Activated CD4-positive, alpha-beta memory T cell treated with anti-CD3 and anti-CD28 coated beads, Interleukin-2, amount 10 ng/mL, durations not matched to agents 7 days and 5 days (primary cell): ENCODE results near the gene TPM1. TPM values are rescaled to one million over a fixed set of nuclear protein-coding genes. Genes with fewer than 3 reads are reported as not detected.
A peak's percentile ranks its signal among the peaks of the same experiment; 100 is the strongest.
"Not testable (repeated sequence)": the region's sequence is repeated elsewhere in the genome, so short reads cannot be mapped to it uniquely, and the experiment has no call there.

Source experiments
- CTCF ChIA-PET: fragments of 350-600 bp; sonication (Branson Sonifier 250); formaldehyde crosslinking; loops from one replicate; lab custom pipeline; 2021; ENCODE audit warnings: antibody characterized with exemption, inconsistent platforms; lab: Charles Lee
- POLR2A ChIA-PET: fragments of 350-600 bp; sonication (Branson Sonifier 250); formaldehyde crosslinking; loops from one replicate; lab custom pipeline; 2021; ENCODE audit warnings: antibody characterized with exemption; lab: Charles Lee
- DNase-seq: peaks from one replicate; pipeline ENCODE4 v3.0.0-alpha.2; 2020
- H3K27ac Mint-ChIP-seq: one replicate; pipeline ENCODE4 v1.8.0; 2021; ENCODE audit warnings: mild to moderate bottlenecking, mixed read lengths
- H3K27me3 Mint-ChIP-seq: one replicate; pipeline ENCODE4 v1.8.0; 2021; ENCODE audit warnings: mixed read lengths
- H3K36me3 Mint-ChIP-seq: one replicate; pipeline ENCODE4 v1.8.0; 2021; ENCODE audit warnings: low read depth, mixed read lengths
- H3K4me1 Mint-ChIP-seq: one replicate; pipeline ENCODE4 v1.8.0; 2021; ENCODE audit warnings: mixed read lengths
- H3K4me3 Mint-ChIP-seq: one replicate; pipeline ENCODE4 v1.8.0; 2021; ENCODE audit warnings: mild to moderate bottlenecking, mixed read lengths
- H3K9me3 Mint-ChIP-seq: one replicate; pipeline ENCODE4 v1.8.0; 2021; ENCODE audit warnings: mixed read lengths
- total RNA-seq, 2 experiments: library from RNA; stranded (reverse); gene quantifications; one replicate each; pipeline ENCODE4 v1.2.3, GENCODE V29; 2021

Gene TPM1
- total RNA-seq, 2 experiments from 2014 or later: 4.8 to 6.2 TPM

DNA sequence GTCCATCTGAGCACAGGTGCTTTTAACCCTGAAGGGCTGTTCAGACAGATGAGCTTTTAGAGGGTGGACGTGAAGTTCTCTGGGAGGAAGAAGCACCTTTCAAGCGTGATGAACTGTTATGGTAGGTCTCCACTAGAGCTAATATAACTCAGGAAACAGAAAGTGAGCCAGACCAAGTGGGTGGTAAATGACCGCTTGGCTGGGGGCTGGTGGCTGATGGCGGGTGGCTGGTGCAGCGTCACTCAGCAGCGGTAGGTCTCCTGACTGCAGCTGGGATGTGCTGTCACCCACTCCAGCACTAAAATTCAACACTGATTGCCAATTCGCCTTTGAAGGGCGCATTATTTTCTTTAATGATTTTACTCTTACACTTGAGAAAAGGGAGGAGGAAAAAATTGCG, 47.9 kb downstream of the TPM1 start:
- CTCF ChIA-PET: interaction anchor here (9.9 kb wide), 1 partner anchor 42 kb away, joined by 75 read pairs; no protein-coding TSS in a partner anchor
- no peaks in the 10 kb centered on the region for H3K9me3 Mint-ChIP-seq
- peaks cover 3% of the 10 kb centered on the region for H3K27me3 Mint-ChIP-seq
- H3K4me1 Mint-ChIP-seq: no peaks in the 10 kb centered on the region
- no peak overlapping the region for H3K27ac Mint-ChIP-seq
- POLR2A ChIA-PET: no interaction called here
- DNase-seq: no peak
- H3K4me3 Mint-ChIP-seq: no peak overlapping the region
- no peaks in the 10 kb centered on the region for H3K36me3 Mint-ChIP-seq

DNA sequence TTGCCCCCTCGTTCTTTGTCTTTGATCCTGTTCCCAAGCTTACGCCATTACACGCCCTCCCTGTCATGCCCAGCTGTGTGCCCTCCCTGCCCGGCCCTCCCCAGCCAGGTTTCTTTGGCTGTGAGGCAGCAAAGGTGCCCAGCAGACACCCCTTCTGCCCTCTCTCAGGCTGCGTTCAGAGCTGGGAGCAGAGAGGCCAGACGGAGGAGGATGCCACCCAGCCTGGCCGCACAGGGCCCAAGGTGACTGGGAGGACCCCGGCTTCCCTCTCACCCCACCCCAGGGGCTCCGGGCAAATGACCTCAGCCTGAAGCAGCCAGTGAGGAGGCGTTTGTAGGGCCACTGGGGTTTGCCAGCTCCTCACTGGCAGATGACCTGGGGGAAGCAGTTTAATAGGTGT, 48.3 kb downstream of the TPM1 start:
- Mint-ChIP-seq H3K36me3 (no peaks in the 10 kb centered on the region), H3K4me1 (peaks cover under 1% of the 10 kb centered on the region), H3K4me3 (no peak overlapping the region), H3K9me3 (no peaks in the 10 kb centered on the region), H3K27ac (no peak overlapping the region), H3K27me3 (peaks cover 3% of the 10 kb centered on the region)
- no peak for DNase-seq
- CTCF ChIA-PET: interaction anchor here (9.9 kb wide), 1 partner anchor 43 kb away, joined by 75 read pairs; no protein-coding TSS in a partner anchor
- POLR2A ChIA-PET: no interaction called here

DNA sequence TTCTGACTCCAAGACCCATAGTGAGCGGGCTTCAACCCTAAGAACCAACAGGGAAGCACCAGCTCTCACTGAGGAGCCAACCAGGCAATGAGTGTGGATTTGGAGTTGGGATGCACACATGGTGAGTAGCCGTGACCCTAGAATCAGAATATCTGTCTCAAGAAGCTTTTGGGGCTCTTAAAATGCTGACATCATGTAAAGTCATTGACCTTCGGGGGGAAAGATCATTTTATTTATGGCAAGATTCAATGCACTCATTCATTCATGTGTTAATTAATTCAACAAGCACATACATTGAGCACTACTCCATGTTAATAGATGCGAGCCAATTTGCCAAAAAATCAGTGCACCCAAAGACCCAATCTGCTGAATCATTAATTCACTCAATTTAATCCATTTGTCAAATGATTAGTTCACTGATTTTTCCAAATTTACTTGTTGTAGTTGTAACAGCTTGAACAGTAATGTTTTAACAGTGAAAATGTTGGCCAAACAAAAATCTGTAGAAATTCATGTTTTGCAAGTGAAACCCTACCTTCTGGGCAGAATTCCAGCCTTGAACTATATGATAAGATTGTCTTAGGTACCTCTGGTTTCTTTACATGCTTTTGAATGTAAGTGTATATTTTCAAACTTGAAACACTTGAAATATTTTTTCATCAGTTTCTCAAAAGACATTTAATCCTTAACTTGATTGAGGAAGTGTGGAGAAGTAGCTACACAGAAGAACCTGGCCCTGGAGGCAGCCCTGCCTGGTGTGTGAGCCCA, 49.3 kb downstream of the TPM1 start:
- CTCF ChIA-PET: interaction anchor here (9.9 kb wide), 1 partner anchor 44 kb away, joined by 75 read pairs; no protein-coding TSS in a partner anchor
- Mint-ChIP-seq H3K4me3 (no peak overlapping the region), H3K9me3 (no peaks in the 10 kb centered on the region), H3K27ac (no peak overlapping the region), H3K36me3 (no peaks in the 10 kb centered on the region), H3K4me1 (peaks cover 3% of the 10 kb centered on the region), H3K27me3 (peaks cover 3% of the 10 kb centered on the region)
- DNase-seq: no peak
- POLR2A ChIA-PET: no interaction called here

DNA sequence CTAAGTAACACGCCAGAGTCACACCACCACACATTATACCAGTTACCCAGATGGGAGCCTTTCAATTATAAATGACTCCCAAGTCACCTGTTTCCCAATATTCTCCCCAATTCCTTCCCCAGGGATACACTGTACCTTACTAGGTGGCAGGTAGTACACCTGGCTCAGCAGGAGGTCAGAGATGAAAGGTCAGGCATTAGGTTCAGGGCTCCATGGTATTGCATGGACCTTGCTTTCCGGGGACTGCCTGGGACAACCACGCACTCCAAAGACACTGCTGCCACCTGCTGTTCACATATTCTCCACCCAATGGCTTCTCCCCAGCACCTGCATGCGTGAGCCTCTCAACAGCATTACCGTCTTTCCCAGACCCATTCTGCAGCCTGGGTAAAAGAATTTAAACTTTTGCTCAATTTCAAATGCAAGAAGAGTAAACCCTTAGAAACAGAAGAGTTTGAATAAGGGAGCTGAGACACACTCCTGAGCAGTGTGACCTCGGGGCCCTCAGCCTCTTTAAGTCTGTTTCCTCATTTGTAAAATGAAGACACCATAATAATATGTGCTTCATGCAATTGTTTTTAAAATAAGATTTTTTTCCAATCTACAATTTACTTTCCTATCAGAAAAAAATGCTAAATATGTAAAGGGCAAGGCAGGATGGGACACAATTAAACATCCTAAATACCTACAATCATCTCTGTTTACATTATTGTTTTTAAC, 51.1 kb downstream of the TPM1 start:
- Mint-ChIP-seq H3K36me3 (no peaks in the 10 kb centered on the region), H3K4me3 (no peak overlapping the region), H3K9me3 (no peaks in the 10 kb centered on the region), H3K27me3 (peaks cover 3% of the 10 kb centered on the region), H3K4me1 (peaks cover 11% of the 10 kb centered on the region), H3K27ac (no peak overlapping the region)
- peak; percentile 77 for DNase-seq
- ChIA-PET CTCF (interaction anchor here (0.6 to 9.9 kb wide), 15 partner anchors 10 to 352 kb away, joined by 3 to 75 read pairs (median 3); no protein-coding TSS in a partner anchor), POLR2A (interaction anchor here (1.2 kb wide), 1 partner anchor 45 kb away, joined by 6 read pairs; no protein-coding TSS in a partner anchor)

DNA sequence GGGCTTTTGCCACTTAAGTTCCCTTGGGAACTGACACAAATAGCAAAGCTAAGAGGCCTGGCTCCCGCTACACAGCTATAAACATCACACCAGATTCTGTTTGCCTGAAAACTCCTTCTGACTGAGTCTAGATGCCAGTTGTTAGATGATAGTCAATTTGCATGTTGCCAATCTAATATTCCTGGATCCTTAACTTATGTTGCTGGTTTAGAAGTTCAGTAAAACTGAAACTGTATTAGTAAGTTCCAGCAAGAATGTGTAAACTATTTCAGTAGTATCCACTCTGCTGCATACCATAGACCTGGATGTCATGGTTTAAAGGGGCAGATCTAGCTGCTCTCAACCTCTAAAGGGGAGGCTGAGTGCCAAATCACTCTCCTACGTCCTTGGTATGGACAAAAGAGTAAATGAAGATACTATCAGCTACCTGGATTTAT, 52.0 kb downstream of the TPM1 start:
- POLR2A ChIA-PET: interaction anchor here (1.2 kb wide), 1 partner anchor 46 kb away, joined by 6 read pairs; no protein-coding TSS in a partner anchor

GRCh38 chr15:63096178-63096577, 53.6 kb downstream of the TPM1 start:
- POLR2A ChIA-PET: no interaction called here
- Mint-ChIP-seq H3K4me3 (no peak overlapping the region), H3K4me1 (peaks cover 11% of the 10 kb centered on the region), H3K36me3 (no peaks in the 10 kb centered on the region), H3K27me3 (peaks cover 6% of the 10 kb centered on the region), H3K27ac (no peak overlapping the region), H3K9me3 (no peaks in the 10 kb centered on the region)
- no peak for DNase-seq
- CTCF ChIA-PET: no interaction called here

More for the DNA sequence above, 52.0 kb downstream of the TPM1 start:
- Mint-ChIP-seq H3K9me3 (no peaks in the 10 kb centered on the region), H3K27ac (no peak overlapping the region), H3K4me3 (no peak overlapping the region), H3K27me3 (peaks cover 3% of the 10 kb centered on the region), H3K36me3 (no peaks in the 10 kb centered on the region), H3K4me1 (peaks cover 11% of the 10 kb centered on the region)
- CTCF ChIA-PET: interaction anchor here (0.6 to 9.9 kb wide), 15 partner anchors 10 to 352 kb away, joined by 3 to 75 read pairs (median 3); no protein-coding TSS in a partner anchor
- DNase-seq: no peak

- POLR2A ChIA-PET: not testable (repeated sequence)
These were observed 56.4 kb downstream of the TPM1 start for GRCh38 chr15:63098901-63099300.

DNA sequence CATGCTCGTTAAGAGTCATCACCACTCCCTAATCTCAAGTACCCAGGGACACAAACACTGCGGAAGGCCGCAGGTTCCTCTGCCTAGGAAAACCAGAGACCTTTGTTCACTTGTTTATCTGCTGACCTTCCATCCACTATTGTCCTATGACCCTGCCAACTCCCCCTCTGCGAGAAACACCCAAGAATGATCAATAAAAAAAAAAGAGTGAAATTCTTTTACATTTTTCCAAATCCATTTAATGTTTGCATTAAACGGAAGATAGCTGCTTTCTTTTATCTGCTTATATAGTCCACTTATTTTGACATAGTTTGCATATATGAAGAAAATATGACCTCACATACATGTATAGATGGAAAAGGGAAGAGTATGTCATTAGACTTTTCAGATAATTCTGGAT, 57.0 kb downstream of the TPM1 start:
- CTCF ChIA-PET, POLR2A ChIA-PET: not testable (repeated sequence)

More at GRCh38 chr15:63098901-63099300, 56.4 kb downstream of the TPM1 start:
- H3K27ac Mint-ChIP-seq, DNase-seq, H3K4me3 Mint-ChIP-seq, H3K27me3 Mint-ChIP-seq, H3K36me3 Mint-ChIP-seq, CTCF ChIA-PET, H3K9me3 Mint-ChIP-seq: not testable (repeated sequence)
- peaks cover 11% of the 10 kb centered on the region for H3K4me1 Mint-ChIP-seq

GRCh38 chr15:63103416-63103815, 60.9 kb downstream of the TPM1 start:
- H3K4me1 Mint-ChIP-seq: no peaks in the 10 kb centered on the region
- ChIA-PET CTCF (interaction anchor here (1.1 kb wide), 1 partner anchor 10 kb away, joined by 3 read pairs; no protein-coding TSS in a partner anchor), POLR2A (no interaction called here)
- no peaks in the 10 kb centered on the region for H3K36me3 Mint-ChIP-seq
- H3K4me3 Mint-ChIP-seq: no peak overlapping the region
- DNase-seq: no peak
- H3K27me3 Mint-ChIP-seq: peaks cover 13% of the 10 kb centered on the region
- H3K9me3 Mint-ChIP-seq: no peaks in the 10 kb centered on the region
- H3K27ac Mint-ChIP-seq: no peak overlapping the region

More for the DNA sequence above, 57.0 kb downstream of the TPM1 start:
- H3K9me3 Mint-ChIP-seq, H3K36me3 Mint-ChIP-seq, DNase-seq, H3K27ac Mint-ChIP-seq, H3K27me3 Mint-ChIP-seq, H3K4me3 Mint-ChIP-seq: not testable (repeated sequence)
- peaks cover 11% of the 10 kb centered on the region for H3K4me1 Mint-ChIP-seq

GRCh38 chr15:63104727-63105126, 62.2 kb downstream of the TPM1 start:
- no peak overlapping the region for H3K27ac Mint-ChIP-seq
- ChIA-PET POLR2A (no interaction called here), CTCF (interaction anchor here (1.5 kb wide), 1 partner anchor 10 kb away, joined by 3 read pairs; no protein-coding TSS in a partner anchor)

DNA sequence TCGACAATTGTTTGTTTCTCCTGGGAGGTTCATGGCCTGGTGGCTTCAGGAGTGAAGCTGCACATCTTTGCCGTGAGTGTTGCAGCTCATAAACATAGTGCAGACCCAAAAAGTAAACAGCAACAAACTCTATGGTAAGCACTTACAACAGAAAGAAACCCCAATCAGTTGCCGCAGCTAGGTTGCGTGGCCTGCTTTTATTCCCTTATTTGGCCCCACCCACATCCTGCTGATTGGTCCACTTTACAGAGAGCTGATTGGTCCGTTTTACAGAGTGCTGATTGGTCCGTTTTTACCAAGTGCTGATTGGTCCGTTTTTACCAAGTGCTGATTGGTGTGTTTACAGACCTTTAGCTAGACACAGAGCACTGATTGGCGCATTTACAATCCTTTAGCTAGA, 62.8 kb downstream of the TPM1 start:
- H3K9me3 Mint-ChIP-seq, POLR2A ChIA-PET: not testable (repeated sequence)
- CTCF ChIA-PET: interaction anchor here (1.5 kb wide), 1 partner anchor 10 kb away, joined by 3 read pairs; no protein-coding TSS in a partner anchor

More at GRCh38 chr15:63104727-63105126, 62.2 kb downstream of the TPM1 start:
- no peaks in the 10 kb centered on the region for H3K4me1 Mint-ChIP-seq
- H3K9me3 Mint-ChIP-seq: no peaks in the 10 kb centered on the region
- no peak overlapping the region for H3K4me3 Mint-ChIP-seq
- H3K27me3 Mint-ChIP-seq: peaks cover 18% of the 10 kb centered on the region
- no peaks in the 10 kb centered on the region for H3K36me3 Mint-ChIP-seq
- DNase-seq: no peak

DNA sequence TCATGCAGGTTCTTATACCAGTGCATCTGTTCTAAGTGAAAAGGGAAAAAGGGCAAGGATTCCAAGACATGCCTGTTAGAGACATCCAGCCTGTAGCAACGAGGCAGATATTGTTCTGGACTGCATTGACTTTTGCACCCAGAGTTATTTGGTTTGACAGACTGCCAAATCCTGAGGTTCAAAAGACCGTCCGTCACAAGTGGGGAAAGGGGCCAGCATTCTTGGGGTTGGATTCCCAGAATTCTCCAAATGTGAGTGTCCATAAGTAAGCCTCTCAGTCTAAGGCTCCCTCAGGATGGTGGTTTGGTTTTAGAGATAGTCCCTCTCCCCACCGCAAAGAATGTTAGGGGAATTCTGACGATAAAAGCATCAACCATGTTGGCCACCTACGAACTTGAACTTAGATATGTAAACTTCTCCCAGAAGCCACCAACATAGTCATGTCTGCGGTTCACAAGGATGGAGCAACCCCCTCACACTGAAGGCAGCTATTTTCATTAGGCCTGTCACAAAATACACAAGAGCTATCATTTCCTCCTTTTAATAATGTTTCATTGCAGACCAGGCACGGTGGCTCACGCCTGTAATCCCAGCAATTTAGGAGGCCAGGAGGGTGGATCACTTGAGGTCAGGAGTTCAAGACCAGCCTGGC, 65.5 kb downstream of the TPM1 start:
- H3K27ac Mint-ChIP-seq: no peak overlapping the region
- H3K9me3 Mint-ChIP-seq: no peaks in the 10 kb centered on the region
- DNase-seq: no peak
- no peaks in the 10 kb centered on the region for H3K36me3 Mint-ChIP-seq
- H3K4me1 Mint-ChIP-seq: no peaks in the 10 kb centered on the region
- H3K4me3 Mint-ChIP-seq: no peak overlapping the region
- peaks cover 15% of the 10 kb centered on the region for H3K27me3 Mint-ChIP-seq
- ChIA-PET CTCF (no interaction called here), POLR2A (interaction anchor here (0.6 kb wide), 1 partner anchor 170 kb away, joined by 3 read pairs; no protein-coding TSS in a partner anchor)

More for the DNA sequence above, 62.8 kb downstream of the TPM1 start:
- peaks cover 18% of the 10 kb centered on the region for H3K27me3 Mint-ChIP-seq
- H3K4me3 Mint-ChIP-seq, DNase-seq, H3K36me3 Mint-ChIP-seq, H3K4me1 Mint-ChIP-seq, H3K27ac Mint-ChIP-seq: not testable (repeated sequence)
